NCI-H345 treated with DMSO at 0.1 percent for 48 hours (cell line): ENCODE data around the gene SLC2A6.

Source experiments
- DNase-seq: peaks from one replicate; lab custom pipeline; 2025; ENCODE audit not compliant: unreplicated experiment; lab: John Stamatoyannopoulos, UW

The SLC2A6 gene

GRCh38 chr9:133499132-133499891 lies 20.4 kb upstream of the SLC2A6 start:
- no peak for DNase-seq

DNA sequence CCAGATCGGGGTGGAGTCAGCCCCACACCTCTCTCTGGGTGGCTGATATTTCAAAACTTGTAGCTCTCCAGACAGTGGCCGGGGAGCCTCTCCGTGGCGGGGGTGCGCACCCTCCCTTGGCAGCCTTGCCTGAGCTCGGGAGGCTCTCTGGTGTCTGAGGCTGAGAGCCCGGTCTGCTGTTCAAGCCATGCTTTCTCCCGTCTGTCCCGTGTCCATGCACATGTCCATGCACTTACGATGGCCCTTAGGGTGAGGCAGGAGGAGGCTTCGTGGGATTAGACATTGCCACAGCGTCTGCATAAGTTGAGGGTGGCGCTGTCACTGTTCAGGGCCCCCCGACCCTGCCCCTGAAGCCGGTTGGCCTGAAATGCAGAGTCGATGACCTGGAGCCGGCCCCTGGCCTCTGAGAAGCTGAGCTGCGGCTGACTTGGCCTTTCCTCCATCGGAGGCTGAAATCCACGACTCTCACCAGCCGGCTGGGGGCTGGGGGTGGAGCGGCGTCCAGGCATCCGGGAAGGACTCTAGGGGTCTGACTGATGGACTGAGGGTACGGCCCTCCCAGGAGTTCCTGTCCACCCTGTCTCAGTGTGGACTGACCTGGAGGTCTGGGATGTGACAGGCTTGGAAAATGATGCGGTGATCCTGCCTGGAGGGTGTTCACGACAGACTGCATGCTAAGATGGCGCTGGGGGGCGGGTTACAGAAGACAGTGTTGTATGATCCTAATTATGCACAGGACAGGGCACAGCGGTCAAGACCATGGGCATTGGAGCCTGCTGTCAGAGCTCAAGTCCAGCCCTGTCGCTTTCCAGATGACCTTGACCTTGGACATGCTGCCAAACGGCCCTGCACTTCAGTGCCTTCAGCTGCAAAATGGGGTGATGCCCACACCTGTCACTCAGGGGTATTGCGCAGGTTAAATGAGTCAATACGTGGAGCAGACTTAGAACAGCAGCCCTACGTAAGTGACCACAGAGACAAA lies 18.3 kb upstream of the SLC2A6 start:
- no peak for DNase-seq

DNA sequence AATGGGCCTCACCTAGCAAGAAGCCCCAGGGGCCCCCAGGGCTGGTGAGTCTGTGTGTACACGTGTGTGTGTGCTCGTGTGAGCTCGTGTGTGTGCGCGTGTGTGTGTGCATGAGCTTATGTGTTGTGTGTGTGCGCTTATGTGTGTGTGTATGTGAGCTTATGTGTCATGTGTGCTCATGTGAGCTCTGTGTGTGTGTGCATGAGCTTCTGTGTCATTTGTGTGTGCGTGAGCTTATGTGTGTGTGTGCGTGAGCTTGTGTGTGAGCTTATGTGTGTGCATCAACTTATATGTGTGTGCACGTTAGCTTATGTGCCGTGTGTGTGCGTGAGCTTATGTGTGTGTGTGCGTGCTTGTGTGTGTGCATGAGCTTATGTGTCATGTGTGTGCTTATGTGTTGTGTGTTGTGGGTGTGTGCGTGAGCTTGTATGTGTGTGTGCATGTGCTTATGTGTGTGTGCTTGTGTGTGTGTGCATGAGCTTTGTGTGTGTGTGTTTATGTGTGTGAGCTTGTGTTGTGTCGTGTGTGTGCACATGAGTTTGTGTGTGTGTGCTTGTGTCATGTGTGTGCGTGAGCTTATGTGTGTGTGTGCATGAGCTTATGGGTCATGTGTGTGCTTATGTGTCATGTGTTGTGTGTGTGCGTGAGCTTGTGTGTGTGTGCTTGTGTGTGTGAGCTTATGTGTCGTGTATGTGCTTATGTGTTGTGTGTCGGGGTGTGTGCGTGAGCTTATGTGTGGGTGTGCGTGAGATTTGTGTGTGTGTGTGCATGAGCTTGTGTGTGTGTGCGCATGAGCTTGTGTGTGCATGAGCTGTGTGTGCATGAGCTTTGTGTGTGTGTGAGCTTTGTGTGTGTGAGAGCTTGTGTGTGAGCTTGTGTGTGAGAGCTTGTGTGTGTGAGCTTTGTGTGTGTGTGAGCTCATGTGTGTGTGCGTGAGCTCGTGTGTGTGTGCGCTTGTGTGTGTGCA lies 16.7 kb upstream of the SLC2A6 start:
- no peak for DNase-seq

DNA sequence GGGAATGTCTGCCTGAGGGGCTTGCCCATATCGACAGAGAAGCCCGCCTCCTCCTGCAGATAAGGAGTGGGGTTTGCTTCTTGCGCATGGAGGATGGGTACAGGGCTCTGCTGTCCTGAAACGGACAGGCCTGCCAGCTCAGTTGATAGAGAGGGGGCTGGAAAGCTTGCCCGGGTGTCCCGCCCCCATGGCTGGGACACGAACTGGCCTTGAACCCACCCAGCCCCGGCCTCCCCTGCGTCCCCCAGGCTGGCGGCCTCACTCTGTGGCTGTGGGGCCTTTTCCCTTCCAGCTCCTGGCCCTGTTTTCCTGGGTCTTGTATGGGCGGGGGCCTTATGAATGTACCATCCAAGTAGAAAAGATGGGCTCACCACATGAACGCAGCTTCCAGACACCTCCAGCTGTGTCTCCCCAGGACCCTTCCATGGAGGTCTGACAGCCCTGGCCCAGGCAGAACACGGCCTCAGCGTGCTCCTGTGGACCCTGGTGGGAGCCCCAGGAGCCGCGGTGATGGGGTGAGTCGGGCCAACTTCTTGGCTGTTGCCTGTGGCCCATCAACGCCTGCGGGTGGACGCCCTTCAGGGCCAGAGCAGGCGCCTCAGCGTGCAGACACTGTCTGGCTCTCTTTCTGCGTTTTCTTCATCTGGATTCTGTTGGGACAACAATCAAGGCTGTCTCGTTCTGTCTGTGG lies 15.9 kb upstream of the SLC2A6 start:
- no peak for DNase-seq

DNA sequence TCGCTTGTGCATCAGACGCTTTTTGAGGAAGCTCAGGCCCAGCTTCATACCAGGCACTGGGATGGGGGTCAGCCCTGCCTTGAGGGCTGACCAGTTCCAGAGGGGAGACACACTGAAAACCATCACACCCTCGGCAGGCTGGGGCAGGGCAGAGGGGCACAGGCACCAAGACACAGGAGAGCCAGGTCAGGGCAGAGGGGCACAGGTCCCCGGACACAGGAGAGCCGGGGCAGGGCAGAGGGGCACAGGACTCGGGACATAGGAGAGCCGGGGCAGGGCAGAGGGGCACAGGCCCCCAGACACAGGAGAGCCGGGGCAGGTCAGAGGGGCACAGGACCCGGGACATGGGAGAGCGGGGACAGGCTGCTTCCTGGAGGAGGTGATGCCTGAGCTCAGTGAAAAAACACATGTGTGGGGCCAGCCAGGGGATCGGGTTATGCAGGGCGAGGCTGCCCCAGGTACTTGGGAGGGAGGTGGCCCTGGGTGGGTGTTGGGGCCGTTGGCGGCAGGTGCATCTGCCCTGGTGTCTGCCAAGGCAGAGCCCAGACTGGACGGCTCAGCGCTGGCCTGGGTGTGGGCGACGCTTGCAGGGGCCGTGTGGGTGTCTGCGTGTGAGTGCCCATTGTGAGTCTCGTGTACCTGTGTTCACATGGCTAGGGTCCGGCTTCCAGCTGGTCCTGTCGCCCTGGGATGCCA lies 15.1 kb upstream of the SLC2A6 start:
- DNase-seq, result no peak

GRCh38 chr9:133493428-133493827 lies 14.5 kb upstream of the SLC2A6 start:
- no peak for DNase-seq

DNA sequence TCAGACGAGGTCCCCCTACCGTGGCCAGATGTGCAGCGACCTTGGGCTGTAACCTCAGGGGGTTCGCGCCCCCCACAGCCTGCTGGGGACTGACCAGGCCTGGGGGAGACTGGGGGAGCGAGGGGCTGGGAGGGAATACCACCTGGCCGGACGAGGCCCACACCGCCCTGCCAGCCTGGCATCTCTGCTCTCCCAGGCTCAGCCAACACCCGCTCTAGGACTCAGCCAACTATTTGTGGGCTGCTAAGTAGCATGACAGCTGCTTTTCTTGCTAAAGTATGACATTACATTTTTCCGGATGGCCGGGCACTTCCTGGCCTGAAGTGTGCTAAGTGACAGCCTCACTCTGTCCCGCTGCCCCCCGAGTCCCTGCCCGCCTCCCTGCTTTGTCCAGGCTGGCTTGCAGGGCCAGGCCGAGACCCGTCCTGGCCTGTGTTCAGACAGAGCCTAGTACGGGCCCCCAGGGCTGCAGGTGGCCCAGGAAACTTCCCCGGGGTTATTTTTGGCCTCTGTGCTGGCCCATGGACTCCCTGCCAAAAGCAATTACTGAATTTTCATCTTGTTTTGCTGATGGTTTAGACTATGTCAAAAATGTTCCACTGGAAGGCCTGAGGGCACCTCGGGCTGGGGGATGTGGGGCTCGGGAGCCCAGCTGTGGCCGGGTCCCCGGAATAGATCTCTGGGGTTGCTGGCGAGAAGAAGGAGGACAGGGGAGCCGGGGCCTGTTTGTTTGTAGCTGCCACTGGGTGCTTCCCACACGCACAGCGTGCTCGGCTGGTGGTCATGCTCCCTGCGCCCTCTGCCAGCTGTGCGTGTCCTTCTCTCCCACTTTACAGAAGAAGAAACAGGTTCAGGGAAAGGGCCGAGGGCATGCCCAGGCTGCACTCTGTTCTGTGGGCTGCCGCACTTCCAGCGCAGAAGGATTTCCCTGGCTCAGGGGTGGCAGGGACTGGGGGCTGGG lies 13.4 kb upstream of the SLC2A6 start:
- no peak for DNase-seq

DNA sequence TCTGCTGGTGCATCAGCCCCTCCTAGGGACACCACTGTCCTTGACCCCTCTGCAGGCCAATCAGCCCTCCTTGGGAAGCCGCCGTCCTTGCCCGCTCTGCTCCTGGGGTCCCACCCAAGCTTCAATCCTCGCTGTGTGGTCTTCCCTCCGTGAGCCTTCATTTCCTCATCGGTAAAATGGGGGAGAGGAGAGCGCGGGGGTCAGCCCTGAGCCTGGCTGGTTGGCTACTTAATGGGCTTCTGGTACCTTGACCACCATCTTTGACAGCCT lies 12.7 kb upstream of the SLC2A6 start:
- DNase-seq, result no peak

DNA sequence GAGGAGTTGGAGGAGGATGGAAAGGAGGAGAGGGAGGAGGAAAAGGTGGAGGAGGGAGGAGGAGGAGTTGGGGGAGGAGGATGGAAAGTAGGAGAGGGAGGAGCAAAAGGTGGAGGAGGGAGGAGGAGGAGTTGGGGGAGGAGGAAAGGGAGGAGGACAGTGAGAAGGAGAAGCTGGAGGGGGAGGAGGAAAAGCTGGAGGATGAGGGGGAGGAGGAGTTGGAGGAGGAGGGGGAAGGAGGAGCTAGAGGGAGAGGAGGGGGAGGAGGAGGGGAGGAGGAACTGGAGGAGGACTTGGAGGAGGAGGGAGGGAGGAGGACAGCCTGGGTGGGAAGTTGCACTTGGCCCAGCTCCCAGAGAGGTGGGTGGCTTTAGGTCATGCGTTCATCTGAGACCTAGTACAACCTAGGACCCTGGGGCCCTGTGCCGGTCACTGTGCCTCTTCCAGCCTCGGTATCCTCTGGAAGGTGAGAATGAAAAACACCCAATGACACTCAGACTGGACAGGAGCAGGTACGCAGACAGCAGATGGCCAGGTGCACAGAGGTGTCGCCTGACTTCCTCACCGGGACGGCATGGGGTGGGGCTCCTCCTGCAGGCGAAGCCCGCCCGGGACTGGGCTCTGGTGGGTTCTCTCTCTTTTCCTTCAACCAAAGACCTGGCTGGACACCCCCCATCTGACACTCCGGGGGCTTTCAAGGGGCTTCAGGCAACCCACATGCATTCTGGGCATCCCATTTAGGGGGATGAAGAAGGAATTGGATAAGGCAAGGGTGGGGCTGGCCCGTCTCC lies 12.2 kb upstream of the SLC2A6 start:
- DNase-seq, result no peak

GRCh38 chr9:133490201-133490681 lies 11.3 kb upstream of the SLC2A6 start:
- DNase-seq, result no peak

- no peak for DNase-seq
Measured at GRCh38 chr9:133489253-133490190, 10.6 kb upstream of the SLC2A6 start.

GRCh38 chr9:133488686-133489252 lies 9.9 kb upstream of the SLC2A6 start:
- DNase-seq, result no peak

- no peak for DNase-seq
Measured at GRCh38 chr9:133487331-133487725, 8.4 kb upstream of the SLC2A6 start.

DNA sequence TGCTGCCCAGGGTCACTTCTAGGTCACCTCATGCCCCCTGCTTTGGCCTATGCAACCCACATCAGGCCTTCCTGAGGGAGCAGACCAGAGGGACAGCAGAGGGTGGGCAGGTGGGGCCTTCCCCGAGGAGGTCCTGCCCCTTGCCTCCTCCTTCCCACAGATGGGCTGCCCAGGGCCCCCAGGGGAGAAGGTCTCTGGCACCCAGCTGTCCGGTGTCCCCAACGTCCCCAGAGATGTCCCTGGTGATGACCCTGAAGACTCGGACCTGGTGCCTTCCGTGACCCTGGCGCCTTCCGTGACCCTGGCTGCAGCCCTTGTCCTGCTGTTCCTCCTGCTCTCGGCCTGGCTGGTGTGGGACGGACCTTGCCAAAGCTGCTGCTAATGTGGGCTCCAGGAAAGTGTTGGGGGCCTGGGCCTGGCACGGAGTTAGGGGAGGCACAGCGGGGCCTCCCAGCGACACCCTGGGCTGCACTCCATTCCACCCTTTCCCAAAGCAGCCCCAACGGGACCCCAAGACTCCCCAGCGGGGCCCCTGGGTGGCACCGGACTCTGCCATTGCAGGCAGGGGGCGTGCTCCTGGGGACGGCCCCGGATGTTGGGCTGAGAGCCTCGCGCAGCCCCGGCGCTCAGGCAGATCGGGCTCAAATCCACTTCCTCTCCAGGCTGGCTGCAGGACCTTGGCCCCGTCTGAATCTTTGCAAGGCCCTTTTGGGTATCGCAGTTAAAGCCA lies 6.8 kb upstream of the SLC2A6 start:
- no peak for DNase-seq

DNA sequence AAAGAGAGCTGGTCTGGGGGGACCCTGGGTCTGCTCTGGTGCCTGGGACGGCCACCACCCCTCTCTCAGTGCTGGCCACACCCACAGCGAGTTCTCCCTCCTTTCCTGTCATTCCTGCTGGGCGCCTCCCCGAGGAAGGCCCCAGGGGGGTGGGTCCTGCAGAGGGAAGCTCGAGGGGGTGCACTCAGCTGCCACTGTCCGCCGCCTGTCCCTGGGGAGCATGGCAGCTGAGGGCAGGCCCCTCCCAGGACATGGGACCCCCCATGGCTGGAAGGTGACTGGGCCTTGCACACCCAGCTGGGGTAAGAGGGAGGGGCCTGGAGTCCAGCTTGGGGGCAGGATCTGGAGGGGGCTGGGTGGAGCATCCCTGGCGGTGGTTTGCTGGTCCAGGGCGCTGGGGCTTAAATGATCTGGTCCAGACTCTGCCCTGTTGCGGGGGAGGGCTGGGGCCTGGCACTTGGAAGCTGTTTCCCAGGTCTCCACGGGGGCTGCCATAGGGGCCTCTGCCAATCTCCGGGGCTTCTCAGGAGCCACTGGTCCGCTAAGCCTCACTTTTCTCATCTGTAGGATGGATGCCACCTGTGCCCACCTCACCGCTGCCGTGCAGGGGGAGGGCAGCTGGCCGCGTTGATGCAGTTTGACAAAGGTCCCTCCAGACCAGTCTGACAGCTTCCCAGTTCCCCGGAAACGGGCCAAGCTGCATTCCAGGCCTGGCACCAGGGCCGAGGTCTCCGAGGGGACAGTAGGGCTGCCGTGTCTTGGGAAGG lies 6.0 kb upstream of the SLC2A6 start:
- no peak for DNase-seq
